H1 (cell line): ENCODE results near the gene MSANTD2. TPM values are rescaled to one million over a fixed set of nuclear protein-coding genes. Genes with fewer than 3 reads are reported as not detected.

Experiments used
- CTCF ChIA-PET: fragments of 300-600 bp; sonication (Branson Sonifier 250); formaldehyde crosslinking; loops from one replicate; lab custom pipeline; 2021; ENCODE audit not compliant: partially characterized antibody; lab: Charles Lee
- POLR2A ChIA-PET: fragments of 300-600 bp; sonication (Branson Sonifier 250); formaldehyde crosslinking; loops from one replicate; lab custom pipeline; 2021; ENCODE audit warnings: inconsistent platforms; ENCODE audit not compliant: partially characterized antibody; lab: Charles Lee
- DNase-seq, 2 experiments: peaks; one replicate each; pipeline versions ENCODE4 v3.0.0 to v3.0.0-alpha.2; 2010 to 2022; ENCODE audit warnings: low spot score in 2 of 2, low read depth in 1 of 2, mixed read lengths in 1 of 2
- FAIRE-seq: peaks from 2 replicates; lab custom pipeline; 2011; peaks lifted over from hg19 to GRCh38; lab: Jason Lieb, UNC
- H2AFZ ChIP-seq: 2 replicates; pipeline ENCODE4 v1.8.1; 2012; ENCODE audit warnings: low read length, inconsistent platforms
- H2AK5ac ChIP-seq: 2 replicates; pipeline ENCODE4 v1.6.1; 2013; ENCODE audit warnings: low read depth, low read length
- H2BK120ac ChIP-seq: replicated peaks from 2 replicates; pipeline ENCODE3; 2013; ENCODE audit warnings: low read depth, low read length, inconsistent platforms
- H2BK12ac ChIP-seq: 2 replicates; pipeline ENCODE4 v1.6.1; 2013; ENCODE audit warnings: low read depth, low read length
- H2BK15ac ChIP-seq: 2 replicates; pipeline ENCODE4 v1.6.1; 2013; ENCODE audit warnings: low read length
- H2BK20ac ChIP-seq: 2 replicates; pipeline ENCODE4 v1.6.1; 2013; ENCODE audit warnings: low read length
- H2BK5ac ChIP-seq: 2 replicates; pipeline ENCODE4 v1.6.1; 2013; ENCODE audit warnings: low read depth, low read length
- H3K14ac ChIP-seq: 2 replicates; pipeline ENCODE4 v1.6.1; 2013; ENCODE audit warnings: inconsistent platforms; ENCODE audit not compliant: insufficient read length
- H3K18ac ChIP-seq: 2 replicates; pipeline ENCODE4 v1.6.1; 2013; ENCODE audit warnings: low read length; ENCODE audit errors: extremely low read depth
- H3K23ac ChIP-seq: 2 replicates; pipeline ENCODE4 v1.6.1; 2013; ENCODE audit warnings: inconsistent platforms; ENCODE audit not compliant: insufficient read length
- H3K23me2 ChIP-seq: 2 replicates; pipeline ENCODE4 v1.6.1; 2013; ENCODE audit warnings: low read depth, low read length
- H3K27ac ChIP-seq: 2 replicates; pipeline ENCODE4 v1.6.1; 2011; ENCODE audit warnings: low read depth, low read length, inconsistent platforms
- H3K27me3 ChIP-seq, 4 experiments: replicated peaks in 1 of 4; 1 replicate in 1 of 4; 2 replicates in 3 of 4; pipeline versions ENCODE4 v1.6.1 to v1.8.1; 2011 to 2013; ENCODE audit warnings: low read length in 3 of 4, mild to moderate bottlenecking in 3 of 4, inconsistent platforms in 2 of 4, mixed read lengths in 2 of 4, moderate library complexity in 1 of 4; ENCODE audit not compliant: control insufficient read depth in 3 of 4, insufficient read depth in 3 of 4; ENCODE audit errors: extremely low read depth in 1 of 4
- H3K36me3 ChIP-seq, 4 experiments: 2 replicates each; pipeline versions ENCODE4 v1.6.1 to v1.8.1; 2011 to 2013; ENCODE audit warnings: mild to moderate bottlenecking in 4 of 4, low read length in 3 of 4, moderate library complexity in 2 of 4, control low read depth in 1 of 4, inconsistent platforms in 1 of 4; ENCODE audit not compliant: insufficient read depth in 4 of 4, control insufficient read depth in 2 of 4
- H3K4ac ChIP-seq: replicated peaks from 2 replicates; pipeline ENCODE3; 2013; ENCODE audit warnings: low read length, low read depth, mixed read lengths, inconsistent platforms; ENCODE audit not compliant: insufficient read length
- H3K4me1 ChIP-seq, 4 experiments: replicated peaks in 1 of 4; 1 replicate in 1 of 4; 2 replicates in 3 of 4; pipeline versions ENCODE4 v1.6.1 to v1.8.1; 2011 to 2013; ENCODE audit warnings: low read length in 3 of 4, inconsistent platforms in 2 of 4, mixed read lengths in 1 of 4; ENCODE audit not compliant: insufficient read depth in 4 of 4, control insufficient read depth in 3 of 4
- H3K4me2 ChIP-seq, 2 experiments: 2 replicates each; pipeline versions ENCODE4 v1.6.1 to v1.8.1; 2011 to 2013; ENCODE audit warnings: low read depth in 2 of 2, low read length in 2 of 2, control low read depth in 1 of 2, inconsistent platforms in 1 of 2, mild to moderate bottlenecking in 1 of 2; ENCODE audit not compliant: insufficient read depth in 1 of 2
- H3K4me3 ChIP-seq, 4 experiments: fragments of 200-600, 300-600 bp in 1 of 4; sonication (generic), shearing (Covaris generic), sonication (Bioruptor Twin) in 1 of 4; 2 replicates each; pipeline versions ENCODE4 v1.5.1 to v1.8.1; 2011 to 2016; ENCODE audit warnings: low read length in 4 of 4, low read depth in 3 of 4, control low read depth in 2 of 4, inconsistent platforms in 2 of 4, mild to moderate bottlenecking in 2 of 4, mixed read lengths in 1 of 4, moderate library complexity in 1 of 4; ENCODE audit not compliant: insufficient read depth in 2 of 4; ENCODE audit errors: extremely low read depth in 1 of 4
- H3K56ac ChIP-seq: replicated peaks from 2 replicates; pipeline ENCODE3; 2013; ENCODE audit warnings: low read depth, mild to moderate bottlenecking, mixed read lengths, low read length, inconsistent platforms; ENCODE audit not compliant: insufficient read length
- H3K79me1 ChIP-seq: 2 replicates; pipeline ENCODE4 v1.6.1; 2013; ENCODE audit warnings: low read depth, low read length, control low read depth
- H3K79me2 ChIP-seq, 2 experiments: 2 replicates each; pipeline versions ENCODE4 v1.6.1 to v1.8.1; 2012 to 2013; ENCODE audit warnings: low read length in 2 of 2, mild to moderate bottlenecking in 2 of 2, inconsistent platforms in 1 of 2; ENCODE audit not compliant: insufficient read depth in 2 of 2, control insufficient read depth in 1 of 2
- H3K9ac ChIP-seq, 4 experiments: replicated peaks in 1 of 4; 1 replicate in 1 of 4; 2 replicates in 3 of 4; pipeline versions ENCODE4 v1.6.1 to v1.8.1; 2011 to 2013; ENCODE audit warnings: low read depth in 3 of 4, low read length in 3 of 4, control low read depth in 2 of 4, mild to moderate bottlenecking in 2 of 4, moderate library complexity in 2 of 4, inconsistent platforms in 1 of 4; ENCODE audit errors: extremely low read depth in 1 of 4
- H3K9me3 ChIP-seq, 2 experiments: 2 replicates each; pipeline versions ENCODE4 v1.6.1 to v1.8.1; 2012 to 2013; ENCODE audit warnings: mild to moderate bottlenecking in 2 of 2, moderate library complexity in 2 of 2, control low read depth in 1 of 2, inconsistent platforms in 1 of 2, low read depth in 1 of 2, low read length in 1 of 2, mixed read lengths in 1 of 2; ENCODE audit not compliant: insufficient read depth in 2 of 2
- H4K20me1 ChIP-seq, 2 experiments: replicated peaks in 1 of 2; 2 replicates each; pipeline versions ENCODE3 to v1.8.1; 2011 to 2013; ENCODE audit warnings: inconsistent platforms in 2 of 2, low read length in 2 of 2, mild to moderate bottlenecking in 1 of 2; ENCODE audit not compliant: insufficient read depth in 2 of 2, control insufficient read depth in 1 of 2
- H4K5ac ChIP-seq: 2 replicates; pipeline ENCODE4 v1.6.1; 2013; ENCODE audit warnings: low read length, low read depth, mixed read lengths, inconsistent platforms; ENCODE audit not compliant: insufficient read length
- H4K8ac ChIP-seq: 2 replicates; pipeline ENCODE4 v1.8.0; 2013; ENCODE audit warnings: mild to moderate bottlenecking, moderate library complexity, low read length, inconsistent platforms; ENCODE audit not compliant: insufficient read depth; ENCODE audit errors: extremely low read depth
- H4K91ac ChIP-seq: replicated peaks from 2 replicates; pipeline ENCODE3; 2013; ENCODE audit warnings: low read length, mixed read lengths, inconsistent platforms; ENCODE audit not compliant: insufficient read length
- EZH2 ChIP-seq: fragments of 200-600 bp; sonication (generic); IDR thresholded peaks from 2 replicates; pipeline ENCODE4 v1.7.1; 2012; ENCODE audit warnings: low read depth, mild to moderate bottlenecking, moderate library complexity, low read length, inconsistent platforms; ENCODE audit not compliant: severe bottlenecking
- KDM1A ChIP-seq: fragments of 200-600, 300-600 bp; sonication (generic); IDR thresholded peaks from 2 replicates; pipeline ENCODE4 v1.7.1; 2016; ENCODE audit warnings: mild to moderate bottlenecking, low read length, borderline replicate concordance
- POLR2A ChIP-seq, 2 experiments: IDR thresholded peaks; 1 replicate in 1 of 2; 2 replicates in 1 of 2; pipeline ENCODE4 v1.6.1; 2011; ENCODE audit warnings: low read depth in 2 of 2, low read length in 2 of 2, mild to moderate bottlenecking in 2 of 2; ENCODE audit errors: control extremely low read depth in 1 of 2
- RNF2 ChIP-seq: fragments of 200-900, 300-1000 bp; sonication (generic); IDR thresholded peaks from 2 replicates; pipeline ENCODE4 v1.7.1; 2016; ENCODE audit warnings: borderline replicate concordance, low read depth, mild to moderate bottlenecking, antibody characterized with exemption, low read length; ENCODE audit not compliant: poor library complexity, severe bottlenecking; ENCODE audit errors: missing control alignments
- SUZ12 ChIP-seq: fragments of 200-600 bp; sonication (generic); IDR thresholded peaks from 2 replicates; pipeline ENCODE4 v1.6.1; 2012; ENCODE audit warnings: mild to moderate bottlenecking, inconsistent platforms, low read length, moderate library complexity, mixed read lengths
- TEAD4 ChIP-seq: IDR thresholded peaks from 2 replicates; pipeline ENCODE4 v1.6.1; 2012; ENCODE audit warnings: low read depth, low read length, inconsistent platforms, mixed read lengths
- WGBS, 2 experiments: shearing (Covaris generic) in 1 of 2; methylation state at CpG; one replicate each; pipeline versions ENCODE4 v1.1.6 to v1.1.7; 2013 to 2015; ENCODE audit warnings: low lambda C conversion rate in 2 of 2, mixed read lengths in 2 of 2, inconsistent platforms in 1 of 2, low coverage in 1 of 2, missing lambda C conversion rate in 1 of 2; ENCODE audit not compliant: insufficient replicate concordance in 2 of 2, insufficient coverage in 1 of 2, insufficient read length in 1 of 2; ENCODE audit errors: extremely low coverage in 1 of 2, missing lambda C conversion rate in 1 of 2; 5-methylcytosine and 5-hydroxymethylcytosine counted together
- polyA plus RNA-seq, 7 experiments: library from polyadenylated mRNA; depleted of rRNA in 3 of 7; stranded (reverse) in 5 of 7; unstranded in 2 of 7; fragments of >200 nt in 5 of 7; fragments of 200-250 nt in 2 of 7; gene quantifications; 1 replicate in 5 of 7; 2 replicates in 1 of 7; 4 replicates in 1 of 7; pipeline versions ENCODE4 v1.2.1 to v1.2.3, GENCODE V29; 2011 to 2013; ENCODE audit warnings: missing spikeins in 2 of 7, mixed read lengths in 2 of 7
- total RNA-seq: library from RNA; stranded (reverse); fragmentation: NEBNext Ultra II Directional; extraction: Animal tissue kit (Norgen Biotek cat#: 25700); gene quantifications from 2 replicates; pipeline ENCODE4 v1.2.1, GENCODE V29; 2021

MSANTD2 gene
- total and polyA plus RNA-seq, 2 of the 8 experiments (the other 6 are each of a cell fraction or from before 2014, with no cell fraction given): 8.2 to 15.9 TPM

DNA sequence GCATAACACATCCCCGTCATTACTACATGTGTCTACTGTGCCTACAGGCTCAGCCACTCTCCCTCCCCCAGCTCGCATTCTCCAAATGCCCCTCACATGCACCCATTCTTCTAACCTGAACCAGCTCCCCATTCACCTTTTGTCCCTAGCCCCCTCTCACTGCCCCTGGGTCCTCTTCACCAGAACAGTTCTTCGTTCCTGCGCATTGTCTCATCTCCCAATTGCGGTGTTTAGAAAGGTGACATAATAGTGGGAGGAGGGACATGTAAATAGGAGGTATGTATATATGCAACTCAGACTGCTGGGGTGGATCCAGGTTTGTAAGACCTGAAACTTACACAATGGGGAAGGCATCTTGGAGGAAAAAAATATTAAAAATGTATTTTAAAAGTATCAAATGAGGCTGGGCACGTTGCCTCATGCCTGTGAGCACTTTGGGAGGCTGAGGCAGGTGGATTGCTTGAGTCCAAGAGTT lies 43.4 kb downstream of the MSANTD2 start:
- Histone ChIP-seq H3K9me3 (no peaks in the 10 kb centered on the region), H3K14ac (no peak overlapping the region), H2BK12ac (0 out of 2 replicates have a peak overlapping the region, but pooled peaks have one; percentile 50), H3K23ac (no peak overlapping the region), H3K79me1 (no peaks in the 10 kb centered on the region), H3K56ac (no peak overlapping the region), H3K18ac (no peak overlapping the region), H3K27ac (no peak overlapping the region), H3K4me1 (peaks cover 6 to 43% (median 24%) of the 10 kb centered on the region in 4 experiments), H4K20me1 (peaks cover 14 to 24% of the 10 kb centered on the region in 2 experiments), H2BK120ac (no peak overlapping the region), H4K91ac (no peak overlapping the region), H4K5ac (no peak overlapping the region), H2BK20ac (no peak overlapping the region; the same call in 1 of the 2 replicates), H3K9ac (no peak overlapping the region), H3K27me3 (peaks cover 89 to 100% (median 96%) of the 10 kb centered on the region in 4 experiments), H3K23me2 (peaks cover 9% of the 10 kb centered on the region; the same call in 1 of the 2 replicates), H4K8ac (no peak overlapping the region), H2BK5ac (no peak overlapping the region), H3K4me2 (peak overlapping the region; percentile 20 to 38), H2AK5ac (0 out of 2 replicates have a peak overlapping the region, but pooled peaks have one; percentile 42), H3K4me3 (no peak overlapping the region), H2AFZ (no peak overlapping the region), H2BK15ac (peak overlapping the region; percentile 19; the same call in 1 of the 2 replicates), H3K79me2 (no peaks in the 10 kb centered on the region), H3K4ac (no peak overlapping the region), H3K36me3 (peaks cover 0 to 3% (median 0%) of the 10 kb centered on the region in 4 experiments; a peak in 1 of 8 replicates)
- 8% methylated on average over 6 of the region's 6 CpGs; no CpG with 5 or more reads in 1 of the 2 experiments for WGBS, 2 experiments
- FAIRE-seq: no peak
- peak; percentile 80 for TF ChIP-seq SUZ12
- TF ChIP-seq RNF2: peak; percentile 5
- no peak for TF ChIP-seq KDM1A
- TF ChIP-seq EZH2: peak; percentile 25
- TF ChIP-seq TEAD4: 0 out of 2 replicates have a peak, but pooled peaks have one; percentile 45
- TF ChIP-seq POLR2A (IDR thresholded peaks at IDR 0.05; ENCODE audit: control extremely low read depth in 1 of 2, low read depth in 2 of 2, low read length in 2 of 2): no peak
- POLR2A ChIA-PET: interaction anchor here (0.6 to 3.1 kb wide), 2 partner anchors 11 to 41 kb away, joined by 3 to 13 read pairs; no protein-coding TSS in a partner anchor
- CTCF ChIA-PET: interaction anchor here (0.5 to 28.0 kb wide), 10 partner anchors 18 to 341 kb away, joined by 3 to 382 read pairs (median 4); partner anchors contain the start of gene NRGN
- peak in 1 of 2 experiments; percentile 51 for DNase-seq
